Stomach (tissue), 9 donors: Measurements from ENCODE around the gene OCLN. TPM values are rescaled to one million over a fixed set of nuclear protein-coding genes. Genes with fewer than 3 reads are reported as not detected.
A peak's percentile ranks its signal among the peaks of the same experiment; 100 is the strongest.
"Not testable (repeated sequence)": the region's sequence is repeated elsewhere in the genome, so short reads cannot be mapped to it uniquely, and the experiment has no call there.

ENCODE experiments used
- DNase-seq, 2 donors: peaks; one replicate each; pipeline versions ENCODE4 v3.0.0 to v3.0.0-alpha.2; 2013 to 2019
- H3K27ac ChIP-seq, 5 donors: fragments of 200-600 bp in 4 of 5; sonication (generic) in 4 of 5; one replicate each; pipeline ENCODE4 v1.5.1; 2013 to 2019; ENCODE audit warnings: mild to moderate bottlenecking in 1 of 5, moderate library complexity in 1 of 5
- H3K27me3 ChIP-seq, 3 donors: fragments of 200-600 bp; sonication (generic); one replicate each; pipeline ENCODE4 v1.5.1; 2017 to 2019; ENCODE audit warnings: mixed run types in 1 of 3
- H3K36me3 ChIP-seq, 4 donors: fragments of 200-600 bp; sonication (generic); 1 replicate in 3 of 4; 2 replicates in 1 of 4; pipeline ENCODE4 v1.5.1; 2016 to 2019
- H3K4me1 ChIP-seq, 4 donors: fragments of 200-600 bp; sonication (generic); one replicate each; pipeline ENCODE4 v1.5.1; 2016 to 2019
- H3K4me3 ChIP-seq, 4 donors: fragments of 200-600 bp; sonication (generic) in 3 of 4; one replicate each; pipeline ENCODE4 v1.5.1; 2016 to 2019; ENCODE audit warnings: mild to moderate bottlenecking in 1 of 4
- H3K9me3 ChIP-seq, 4 donors: fragments of 200-600 bp; sonication (generic); one replicate each; pipeline ENCODE4 v1.5.1; 2016 to 2019
- CTCF ChIP-seq, 7 experiments: fragments of 450-650 bp in 4 of 7; fragments of 200-600 bp in 3 of 7; sonication (generic) in 3 of 7; IDR thresholded peaks; one replicate each; pipeline ENCODE4 v1.5.1; 2016 to 2019; ENCODE audit warnings: antibody characterized with exemption in 7 of 7, control low read depth in 2 of 7, mild to moderate bottlenecking in 1 of 7
- EP300 ChIP-seq: sonication (generic); formaldehyde crosslinking; IDR thresholded peaks from one replicate; pipeline ENCODE4 v1.6.1; 2017; ENCODE audit warnings: antibody characterized with exemption
- POLR2A ChIP-seq, 4 donors: fragments of 450-650 bp; IDR thresholded peaks; one replicate each; pipeline ENCODE4 v1.6.1; 2016; ENCODE audit warnings: antibody characterized with exemption in 4 of 4, control low read depth in 2 of 4, mild to moderate bottlenecking in 1 of 4, moderate library complexity in 1 of 4
- POLR2AphosphoS5 ChIP-seq, 3 donors: sonication (generic); formaldehyde crosslinking; IDR thresholded peaks; one replicate each; pipeline ENCODE4 v1.6.1; 2016; ENCODE audit warnings: antibody characterized with exemption in 3 of 3
- WGBS, 5 donors: extraction: QIAGEN DNeasy Blood & Tissue Kit in 3 of 5; methylation state at CpG; one replicate each; pipeline versions ENCODE4 v1.1.5 to v1.1.7; 2013 to 2018; 5-methylcytosine and 5-hydroxymethylcytosine counted together
- intact Hi-C: fragments of 100-400 bp; cut with DNase I; formaldehyde crosslinking; loops from one replicate; pipeline ENCODE4 v1.15.1; 2023; ENCODE audit warnings: low total_unique reads
- polyA plus RNA-seq, 3 donors: library from polyadenylated mRNA; stranded (reverse); fragments of 200-250 nt; gene quantifications; one replicate each; pipeline ENCODE4 v1.2.3, GENCODE V29; 2013
- total RNA-seq, 5 donors: library from RNA; depleted of rRNA; stranded (reverse); fragments of >200 nt; gene quantifications; one replicate each; pipeline versions ENCODE4 v1.1.0 to v1.2.3, GENCODE V29; 2014 to 2016
- donor health status: healthy with polysubstance abuse.
- donor health status: Bipolar disorder and iron deficiency.
- donor health status: healthy.

The OCLN gene
- total and polyA plus RNA-seq, 8 donors = 4.4 to 81.9 (median 25.0) TPM

GRCh38 chr5:69510694-69511093 is 18.1 kb downstream of the OCLN start:
- no peak overlapping the region for H3K27ac ChIP-seq
- H3K9me3 ChIP-seq = no peaks in the 10 kb centered on the region
- intact Hi-C loops = no loop called here
- no peak for DNase-seq
- H3K36me3 ChIP-seq = peaks cover 0 to 39% (median 15%) of the 10 kb centered on the region in 4 donors
- H3K4me1 ChIP-seq = peaks cover 5 to 26% (median 12%) of the 10 kb centered on the region in 4 donors
- H3K27me3 ChIP-seq = no peaks in the 10 kb centered on the region
- 82 to 95% (median 88%) methylated on average over 2 of the region's 2 CpGs for whole genome bisulfite sequencing, 5 donors
- H3K4me3 ChIP-seq = no peak overlapping the region
- no peak for TF ChIP-seq CTCF (IDR thresholded peaks at IDR 0.05)
- no peak for TF ChIP-seq POLR2A (IDR thresholded peaks at IDR 0.05)
- TF ChIP-seq EP300 = no peak
- TF ChIP-seq POLR2AphosphoS5 (IDR thresholded peaks at IDR 0.05) = no peak

DNA sequence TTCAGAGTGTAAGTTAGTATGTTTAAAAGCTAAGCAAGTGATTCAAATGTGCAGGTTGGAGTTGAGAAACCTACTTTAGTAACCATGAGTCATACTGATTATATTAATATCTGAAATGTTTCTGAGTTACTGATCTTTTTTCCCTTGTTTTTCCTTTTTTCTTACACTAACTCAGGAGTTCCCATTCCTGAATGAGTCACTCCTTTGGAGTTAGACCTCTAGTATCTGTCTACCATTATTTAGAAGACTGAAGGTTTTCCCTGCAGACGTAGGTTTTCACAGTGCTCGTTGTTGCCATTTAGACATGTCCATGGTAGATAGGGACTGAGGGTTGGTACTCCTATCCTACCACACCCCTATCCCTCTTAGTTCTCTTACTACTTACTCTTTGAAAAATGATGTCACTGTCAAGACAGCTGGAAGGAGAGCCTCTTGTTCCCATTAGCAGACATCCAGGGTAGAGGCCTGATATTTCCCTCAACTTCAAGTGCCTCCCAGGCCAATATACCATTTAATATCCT is 20.2 kb downstream of the OCLN start:
- intact Hi-C loops = no loop called here

DNA sequence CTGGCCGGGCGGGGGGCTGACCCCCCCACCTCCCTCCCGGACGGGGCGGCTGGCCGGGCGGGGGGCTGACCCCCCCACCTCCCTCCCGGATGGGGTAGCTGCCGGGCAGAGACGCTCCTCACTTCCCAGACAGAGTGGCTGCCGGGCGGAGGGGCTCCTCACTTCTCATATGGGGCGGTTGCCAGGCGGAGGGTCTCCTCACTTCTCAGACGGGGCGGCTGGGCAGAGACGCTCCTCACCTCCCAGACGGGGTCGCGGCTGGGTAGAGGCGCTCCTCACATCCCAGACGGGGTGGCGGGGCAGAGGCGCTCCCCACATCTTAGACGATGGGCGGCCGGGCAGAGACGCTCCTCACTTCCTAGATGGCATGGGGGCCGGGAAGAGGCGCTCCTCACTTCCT is 23.0 kb downstream of the OCLN start:
- DNase-seq, H3K9me3 ChIP-seq, H3K36me3 ChIP-seq, H3K4me3 ChIP-seq, intact Hi-C loops, H3K27me3 ChIP-seq: not testable (repeated sequence)
- Histone ChIP-seq H3K27ac (peak overlapping the region in 4 of 5 donors; percentile 18 to 71 (median 68)), H3K4me1 (peaks cover 29 to 62% (median 40%) of the 10 kb centered on the region in 4 donors)
- 91 to 100% (median 96%) methylated on average over 1 to 22 of the region's 30 CpGs; no CpG with 5 or more reads in 1 of the 5 donors for WGBS, 5 donors

More for the DNA sequence above, 20.2 kb downstream of the OCLN start:
- TF ChIP-seq EP300 (no peak), POLR2AphosphoS5 (IDR thresholded peaks at IDR 0.05) (no peak), POLR2A (IDR thresholded peaks at IDR 0.05) (no peak), CTCF (IDR thresholded peaks at IDR 0.05) (no peak)
- DNase-seq = no peak
- Histone ChIP-seq H3K4me1 (peaks cover 16 to 37% (median 20%) of the 10 kb centered on the region in 4 donors), H3K27ac (peak overlapping the region; percentile 18 to 71 (median 67)), H3K9me3 (no peaks in the 10 kb centered on the region), H3K36me3 (peaks cover 0 to 23% (median 8%) of the 10 kb centered on the region in 4 donors), H3K4me3 (no peak overlapping the region), H3K27me3 (no peaks in the 10 kb centered on the region)
- 54 to 82% (median 61%) methylated on average over 2 of the region's 2 CpGs for WGBS, 5 donors

DNA sequence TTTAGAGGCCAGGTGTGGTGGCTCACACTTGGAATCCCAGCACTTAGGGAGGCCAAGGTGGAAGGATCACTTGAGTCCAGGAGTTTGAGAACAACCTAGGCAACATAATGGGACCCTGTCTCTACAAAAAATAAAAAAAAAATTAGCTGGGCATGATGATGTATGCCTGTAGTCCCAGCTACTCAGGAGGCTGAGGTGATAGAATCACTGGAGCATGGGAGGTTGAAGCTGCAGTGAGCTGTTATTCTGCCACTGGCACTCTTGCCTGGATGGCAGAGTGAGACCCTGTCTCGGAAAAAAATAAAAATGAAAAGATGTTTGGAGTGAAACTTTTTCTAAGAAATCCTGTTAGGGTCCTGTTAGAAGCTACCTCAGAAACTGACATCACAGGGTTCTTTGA is 24.2 kb downstream of the OCLN start:
- DNase-seq = no peak
- intact Hi-C loops = no loop called here
- no peaks in the 10 kb centered on the region for H3K36me3 ChIP-seq
- WGBS, 5 donors = 81 to 97% (median 94%) methylated on average over 1 of the region's 1 CpG
- H3K9me3 ChIP-seq = no peaks in the 10 kb centered on the region
- H3K4me1 ChIP-seq = peaks cover 33 to 74% (median 48%) of the 10 kb centered on the region in 4 donors
- peak overlapping the region; percentile 64 to 89 (median 84) for H3K27ac ChIP-seq
- no peaks in the 10 kb centered on the region for H3K27me3 ChIP-seq
- H3K4me3 ChIP-seq = no peak overlapping the region
- no peak for TF ChIP-seq CTCF (IDR thresholded peaks at IDR 0.05)
- TF ChIP-seq EP300 = no peak
- TF ChIP-seq POLR2AphosphoS5 (IDR thresholded peaks at IDR 0.05) = no peak
- no peak for TF ChIP-seq POLR2A (IDR thresholded peaks at IDR 0.05)

GRCh38 chr5:69517763-69518212 is 25.2 kb downstream of the OCLN start:
- TF ChIP-seq CTCF (IDR thresholded peaks at IDR 0.05) (no peak), POLR2AphosphoS5 (IDR thresholded peaks at IDR 0.05) (peak in 2 of 3 donors; percentile 50 to 65)
- WGBS, 5 donors = 11 to 25% (median 18%) methylated on average over 4 of the region's 4 CpGs
- Histone ChIP-seq H3K27ac (peak overlapping the region; percentile 64 to 89 (median 84)), H3K9me3 (no peaks in the 10 kb centered on the region), H3K4me3 (no peak overlapping the region), H3K27me3 (no peaks in the 10 kb centered on the region), H3K4me1 (peaks cover 28 to 73% (median 50%) of the 10 kb centered on the region in 4 donors), H3K36me3 (no peaks in the 10 kb centered on the region)
- intact Hi-C loops = no loop called here
- DNase-seq = peak in 1 of 2 donors; percentile 85
